ENCODE results near the gene GFOD1.
"Not testable (repeated sequence)": the region's sequence is repeated elsewhere in the genome, so short reads cannot be mapped to it uniquely, and the experiment has no call there.

GFOD1 gene

GRCh38 chr6:13400772-13401171 is 86.6 kb downstream of the GFOD1 start:
- DNase-seq, result no peak

DNA sequence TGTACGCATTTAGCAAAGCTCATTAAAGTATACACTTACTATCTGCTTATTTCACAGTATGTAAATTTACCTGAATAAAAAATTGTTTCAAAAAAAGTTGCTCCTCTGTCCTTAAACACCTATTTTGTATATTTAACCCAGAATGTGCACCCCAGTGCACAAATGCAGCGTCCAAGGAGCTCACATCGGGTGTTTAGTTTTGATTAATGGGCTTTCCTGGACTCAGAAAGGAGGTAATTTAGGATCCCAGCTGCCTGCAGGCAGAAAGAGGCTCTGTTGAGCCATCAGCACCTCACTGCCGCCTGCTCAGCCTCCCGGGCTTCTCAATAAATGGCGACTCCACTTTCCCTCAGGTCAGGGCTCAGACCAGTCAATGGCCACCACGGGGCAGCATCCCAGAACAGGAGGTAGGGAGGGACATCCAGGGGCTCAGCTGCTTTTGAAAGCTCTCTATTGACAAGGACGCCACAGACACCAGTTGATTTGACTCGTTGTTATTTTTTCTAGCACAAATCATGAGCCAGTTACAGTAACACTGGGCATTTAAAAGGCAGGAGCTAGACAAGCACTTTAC is 88.9 kb downstream of the GFOD1 start:
- DNase-seq, result no peak

- DNase-seq, result no peak
These were observed 89.4 kb downstream of the GFOD1 start for GRCh38 chr6:13398069-13398381.

- DNase-seq, result no peak
These were observed 89.9 kb downstream of the GFOD1 start for GRCh38 chr6:13397359-13398068.

GRCh38 chr6:13396241-13396792 is 91.1 kb downstream of the GFOD1 start:
- no peak for DNase-seq

DNA sequence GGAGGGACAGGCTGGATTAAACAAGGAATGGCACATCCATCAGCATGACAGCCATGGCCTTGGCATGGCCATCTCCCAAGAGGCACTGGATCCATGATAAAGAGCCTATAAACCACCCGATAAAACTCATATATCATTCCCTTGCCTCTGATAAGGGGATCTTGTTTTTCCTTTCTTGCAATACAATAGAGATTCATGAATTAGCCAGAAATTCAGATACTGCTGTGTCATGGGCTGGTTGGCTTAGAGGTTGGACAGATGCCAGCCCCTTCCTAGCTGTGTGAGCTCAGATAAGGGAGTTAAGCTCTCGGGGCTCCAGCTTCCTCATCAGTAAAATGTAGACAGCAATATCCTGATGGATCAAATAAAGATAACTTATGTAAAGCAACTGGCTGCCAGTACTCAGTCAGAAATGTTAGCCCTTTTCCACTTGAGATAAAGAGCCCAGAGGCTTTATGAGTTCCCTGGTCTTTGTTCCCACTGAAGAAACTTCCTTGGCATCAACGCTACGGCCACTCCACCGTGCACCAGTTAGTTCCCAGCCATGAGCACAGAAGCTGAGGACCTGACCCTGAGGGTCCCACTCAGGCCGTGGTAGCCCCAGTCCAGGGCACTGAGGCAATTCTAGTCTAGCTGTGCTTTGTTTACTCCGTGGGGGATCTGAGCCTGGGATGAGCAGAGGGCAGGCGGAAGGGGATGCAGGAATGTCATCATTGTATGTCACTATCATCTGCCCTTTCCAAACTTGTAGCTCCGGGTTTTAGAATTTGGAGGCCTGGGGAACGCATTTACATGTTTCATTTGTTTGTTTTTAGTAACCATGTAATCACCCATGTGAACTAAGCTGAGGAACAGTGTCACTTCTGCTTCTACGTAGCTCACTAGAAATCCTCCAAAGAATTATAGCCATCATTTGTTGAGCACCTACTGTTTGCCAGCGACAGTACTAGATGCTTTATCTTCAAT is 91.8 kb downstream of the GFOD1 start:
- peak in 1 of 2 experiments; percentile 41 for DNase-seq

DNA sequence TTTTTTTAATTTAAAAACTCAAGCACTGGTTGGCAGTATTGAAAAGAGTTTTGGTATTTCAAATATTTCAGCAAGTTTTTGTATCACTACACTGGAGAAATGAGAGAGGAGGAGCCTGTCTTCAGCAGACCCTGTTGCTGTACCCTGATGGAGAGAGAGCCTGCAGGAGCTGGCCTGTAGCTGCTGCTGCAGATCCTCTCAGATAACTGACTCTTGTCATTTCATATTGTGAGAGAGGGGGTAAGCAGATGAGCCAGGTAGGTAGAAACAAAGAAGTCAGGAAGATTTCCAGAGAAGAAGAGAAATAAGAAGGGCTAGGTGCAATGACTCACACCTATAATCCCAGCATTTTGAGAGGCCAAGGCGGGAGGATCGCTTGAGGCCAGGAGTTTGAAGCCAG is 94.9 kb downstream of the GFOD1 start:
- no peak for DNase-seq

DNA sequence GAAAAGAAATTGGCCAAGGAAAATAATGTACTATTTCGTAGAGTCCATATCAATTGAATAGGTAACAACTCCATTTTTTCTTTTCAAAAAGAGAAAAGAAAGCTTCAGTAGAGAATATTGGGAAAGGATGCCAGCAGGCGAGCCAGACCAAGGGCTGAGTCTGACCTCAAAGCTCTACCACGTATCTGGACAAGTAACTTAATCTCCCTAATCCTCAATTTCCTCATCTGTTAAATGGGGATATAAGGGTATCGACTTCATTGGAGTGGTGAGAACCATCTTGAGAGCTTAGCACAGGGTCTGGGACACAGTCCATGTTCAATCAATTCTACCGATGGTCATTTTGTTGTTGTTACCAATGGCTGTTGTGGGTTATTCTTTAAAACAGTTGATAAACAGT is 95.9 kb downstream of the GFOD1 start:
- DNase-seq, result no peak

DNA sequence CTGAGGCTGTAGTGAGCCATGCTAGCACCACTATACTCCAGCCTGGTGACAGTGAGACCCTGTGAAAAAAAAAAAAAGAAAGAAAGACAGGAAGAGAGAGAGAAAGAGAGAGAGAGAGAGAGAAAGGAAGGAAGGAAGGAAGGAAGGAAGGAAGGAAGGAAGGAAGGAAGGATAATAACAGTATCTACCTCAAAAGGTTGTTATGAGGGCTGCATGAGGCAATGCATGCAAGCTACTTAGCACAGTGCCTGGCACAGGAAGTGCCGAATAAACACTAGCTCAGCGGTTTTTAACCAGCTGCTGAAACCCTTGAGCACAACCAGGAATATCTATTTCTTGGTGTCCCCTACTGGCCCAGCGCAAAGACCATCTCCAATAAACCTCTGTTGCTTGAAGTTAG is 96.7 kb downstream of the GFOD1 start:
- DNase-seq, result no peak

GRCh38 chr6:13389237-13389636 is 98.2 kb downstream of the GFOD1 start:
- DNase-seq, result not testable (repeated sequence)

GRCh38 chr6:13388769-13389168 is 98.6 kb downstream of the GFOD1 start:
- not testable (repeated sequence) for DNase-seq

- DNase-seq, result no peak
These were observed 102.4 kb downstream of the GFOD1 start for GRCh38 chr6:13384966-13385365.

DNA sequence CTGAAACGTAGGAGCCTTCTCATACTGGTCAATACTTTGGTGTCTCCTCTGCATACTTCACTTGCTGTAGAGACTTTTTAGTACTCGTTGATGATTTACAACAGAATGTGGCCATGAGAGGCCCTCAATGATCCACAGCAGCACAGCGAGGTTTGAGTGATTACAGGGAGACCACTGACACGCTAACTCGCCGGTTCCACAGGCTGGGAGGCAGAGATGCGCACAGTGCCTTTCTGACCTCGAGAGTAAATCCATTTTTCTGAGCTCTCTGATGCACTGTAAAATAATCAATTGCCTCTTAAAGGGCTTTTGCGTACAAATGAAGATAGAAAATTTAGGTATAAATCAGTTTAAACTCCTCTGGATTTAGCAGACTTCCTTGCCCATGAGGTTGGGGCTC is 102.9 kb downstream of the GFOD1 start:
- no peak for DNase-seq

- DNase-seq, result peak in 1 of 2 experiments; percentile 38
These were observed 103.9 kb downstream of the GFOD1 start for GRCh38 chr6:13383328-13384163.

DNA sequence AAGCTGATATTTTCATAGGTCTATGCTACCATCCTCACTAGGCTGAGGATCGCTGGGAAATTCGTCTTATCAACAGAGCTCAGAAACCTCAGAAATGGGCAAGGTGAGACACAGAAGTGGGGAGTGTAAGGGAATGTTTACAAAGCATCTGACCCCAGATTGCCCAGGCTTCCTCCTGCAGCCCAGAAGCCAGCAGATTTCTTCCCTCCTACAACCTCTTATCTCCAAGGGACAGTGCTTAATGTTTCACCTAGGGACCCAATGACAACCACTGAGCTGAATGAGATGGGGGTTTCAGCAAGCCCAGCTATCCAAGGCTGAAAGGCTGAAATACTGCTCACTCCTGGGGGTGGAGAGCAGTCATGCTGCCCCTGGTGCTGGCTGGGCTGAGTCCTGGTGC is 106.6 kb downstream of the GFOD1 start:
- DNase-seq, result no peak

DNA sequence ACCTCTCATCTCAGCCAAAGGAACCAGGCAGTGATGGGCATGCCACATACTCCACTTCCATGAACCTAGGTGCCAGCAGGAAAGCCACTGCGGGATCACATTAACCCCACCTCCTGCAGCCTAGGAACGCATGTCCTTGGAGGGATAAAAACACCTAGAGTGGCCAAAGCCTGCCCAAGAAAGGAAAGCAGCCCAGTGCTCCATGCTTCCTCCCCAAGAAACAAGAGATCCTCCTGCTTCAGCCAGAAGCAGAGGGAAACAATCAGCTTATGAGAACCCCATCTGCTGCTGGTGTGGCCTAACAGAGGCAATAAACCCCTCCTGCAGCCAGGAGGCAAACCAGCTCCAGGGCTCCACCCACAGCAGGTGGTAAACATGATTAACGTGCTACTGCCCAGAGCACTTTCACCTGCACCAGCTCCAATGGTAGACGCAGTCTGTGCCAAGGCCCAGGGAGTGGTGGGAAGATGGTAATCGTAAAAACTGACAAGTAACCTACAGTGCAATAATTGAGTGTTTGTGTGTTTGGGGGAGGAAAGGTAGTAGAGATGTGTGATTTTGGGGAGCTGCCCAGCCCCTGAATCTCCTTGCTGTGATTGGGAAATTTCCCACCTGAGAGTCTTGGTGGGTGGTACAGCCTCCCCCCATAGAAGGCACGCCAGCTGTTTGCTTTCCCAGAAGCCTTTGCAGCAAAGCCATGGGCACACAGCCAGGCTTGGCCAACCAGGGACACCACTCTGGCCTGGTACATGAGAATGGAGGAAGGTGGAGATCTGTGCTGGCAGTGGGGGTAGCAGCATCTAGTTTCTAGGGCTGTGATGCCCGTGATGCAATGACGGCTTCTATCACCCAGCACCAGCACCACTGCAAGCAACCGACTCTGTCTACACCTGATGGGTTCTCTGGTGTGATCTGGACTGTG is 108.5 kb downstream of the GFOD1 start:
- peak; percentile 85 to 95 for DNase-seq

GRCh38 chr6:13377054-13377758 is 110.2 kb downstream of the GFOD1 start:
- no peak for DNase-seq

- DNase-seq, result no peak
These were observed 112.0 kb downstream of the GFOD1 start for GRCh38 chr6:13375360-13375878.

DNA sequence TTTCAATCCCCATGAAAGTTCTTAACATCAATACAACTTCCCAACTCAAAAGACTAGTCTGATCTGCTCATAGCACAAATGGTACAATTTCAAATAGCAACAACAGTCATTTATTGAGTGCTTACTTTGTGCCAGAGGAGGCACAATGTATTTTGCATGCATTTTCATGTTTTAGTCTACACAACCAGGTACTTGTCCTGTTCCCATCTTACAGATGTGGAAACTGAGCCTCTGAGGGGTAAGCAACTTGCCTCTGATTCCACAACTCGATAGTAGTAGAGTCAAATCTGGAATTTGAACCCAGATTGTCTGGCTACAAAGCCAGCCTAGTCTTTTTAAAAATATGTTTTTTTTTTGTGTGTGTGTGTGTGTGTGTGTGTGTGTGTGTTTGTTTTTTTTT is 113.5 kb downstream of the GFOD1 start:
- no peak for DNase-seq

GRCh38 chr6:13373488-13373886 is 113.9 kb downstream of the GFOD1 start:
- DNase-seq, result no peak
